Naive B cell (primary cell): ENCODE results near the gene THAP12. TPM values are rescaled to one million over a fixed set of nuclear protein-coding genes. Genes with fewer than 3 reads are reported as not detected.
A peak's percentile ranks its signal among the peaks of the same experiment; 100 is the strongest.
"Not testable (repeated sequence)": the region's sequence is repeated elsewhere in the genome, so short reads cannot be mapped to it uniquely, and the experiment has no call there.

ENCODE experiments used
- ATAC-seq, 2 donors: fragments of 150-1000 bp; cut with Tn5 transposase; 2 replicates each; pipeline ENCODE4 v1.10.0; 2021; ENCODE audit warnings: low read depth in 2 of 2, mild to moderate bottlenecking in 2 of 2, moderate library complexity in 2 of 2
- DNase-seq: peaks from one replicate; pipeline ENCODE4 v3.0.0; 2022
- H3K27ac Mint-ChIP-seq, 6 donors: one replicate each; pipeline ENCODE4 v1.8.0; 2020 to 2022; ENCODE audit warnings: mild to moderate bottlenecking in 6 of 6, mixed read lengths in 6 of 6, moderate library complexity in 5 of 6, inconsistent platforms in 2 of 6
- H3K27me3 Mint-ChIP-seq, 3 donors: one replicate each; pipeline ENCODE4 v1.8.0; 2021 to 2022; ENCODE audit warnings: mixed read lengths in 3 of 3, mild to moderate bottlenecking in 1 of 3
- H3K36me3 Mint-ChIP-seq, 2 donors: one replicate each; pipeline ENCODE4 v1.8.0; 2020 to 2022; ENCODE audit warnings: mixed read lengths in 2 of 2, inconsistent platforms in 1 of 2, mild to moderate bottlenecking in 1 of 2
- H3K4me1 Mint-ChIP-seq, 3 donors: one replicate each; pipeline ENCODE4 v1.8.0; 2020 to 2022; ENCODE audit warnings: mixed read lengths in 3 of 3, inconsistent platforms in 1 of 3, mild to moderate bottlenecking in 1 of 3, moderate library complexity in 1 of 3
- H3K4me3 Mint-ChIP-seq, 8 donors: one replicate each; pipeline ENCODE4 v1.8.0; 2020 to 2022; ENCODE audit warnings: mild to moderate bottlenecking in 8 of 8, mixed read lengths in 8 of 8, moderate library complexity in 8 of 8, inconsistent platforms in 2 of 8
- H3K9me3 Mint-ChIP-seq, 7 donors: one replicate each; pipeline ENCODE4 v1.8.0; 2020 to 2022; ENCODE audit warnings: mixed read lengths in 7 of 7, mild to moderate bottlenecking in 5 of 7, inconsistent platforms in 2 of 7, moderate library complexity in 1 of 7
- polyA plus RNA-seq, 6 donors: library from polyadenylated mRNA; unstranded; fragments of 300-500 nt; fragmentation: Illumina TruSeq; gene quantifications; one replicate each; pipeline ENCODE4 v1.2.3, GENCODE V29; 2021; ENCODE audit warnings: low read depth in 6 of 6

Gene THAP12
- polyA plus RNA-seq, result 100 to 1,000 TPM in 1 of 6 donors, 10 to 100 TPM in 5; 55.7 to 112 (median 62.1) TPM

GRCh38 chr11:76380977-76381719, at the start of gene THAP12, which contains the start of gene GVQW3:
Gene THAP12, minus strand, starts transcription at chr11:76381132. Its CDS starts 296 bp downstream, at chr11:76380836.
Gene GVQW3, plus strand, starts transcription at chr11:76381323. Its CDS starts 506 bp downstream, at chr11:76381829.
- no peaks in the 10 kb centered on the region for H3K36me3 Mint-ChIP-seq
- peak within 1 kb of the TSS; percentile 90 to 98 (median 96) for H3K4me3 Mint-ChIP-seq
- ATAC-seq (peak; percentile 90 to 91), DNase-seq (peak; percentile 99)
- no peaks in the 10 kb centered on the region for H3K9me3 Mint-ChIP-seq
- peaks cover 63 to 76% (median 74%) of the 10 kb centered on the region in 3 donors for H3K4me1 Mint-ChIP-seq
- no peaks in the 10 kb centered on the region for H3K27me3 Mint-ChIP-seq
- peak within 1 kb of the TSS; percentile 82 to 98 (median 96) for H3K27ac Mint-ChIP-seq

- Mint-ChIP-seq H3K27me3 (peaks cover 4 to 15% (median 12%) of the 10 kb centered on the region in 3 donors), H3K27ac (no peak overlapping the region), H3K36me3 (no peaks in the 10 kb centered on the region), H3K9me3 (no peaks in the 10 kb centered on the region), H3K4me1 (peaks cover 5 to 8% (median 6%) of the 10 kb centered on the region in 3 donors), H3K4me3 (no peak overlapping the region)
- ATAC-seq (no peak), DNase-seq (no peak)
These were observed 45.7 kb upstream of the THAP12 start for GRCh38 chr11:76426660-76427059.

GRCh38 chr11:76424891-76425290, 44.0 kb upstream of the THAP12 start:
- ATAC-seq (no peak), DNase-seq (no peak)
- Mint-ChIP-seq H3K4me3 (no peak overlapping the region), H3K4me1 (peaks cover 5 to 8% (median 6%) of the 10 kb centered on the region in 3 donors), H3K9me3 (no peaks in the 10 kb centered on the region), H3K27me3 (peaks cover 4 to 15% (median 12%) of the 10 kb centered on the region in 3 donors), H3K27ac (peak overlapping the region in 2 of 6 donors; percentile 8 to 12), H3K36me3 (no peaks in the 10 kb centered on the region)

- peak overlapping the region in 2 of 6 donors; percentile 3 to 8 for H3K27ac Mint-ChIP-seq
These were observed 43.4 kb upstream of the THAP12 start for GRCh38 chr11:76424379-76424778.

GRCh38 chr11:76419896-76420295, 39.0 kb upstream of the THAP12 start:
- H3K27me3 Mint-ChIP-seq, result peaks cover 15 to 22% (median 20%) of the 10 kb centered on the region in 3 donors
- no peak overlapping the region for H3K4me3 Mint-ChIP-seq
- H3K4me1 Mint-ChIP-seq, result peaks cover 5 to 8% (median 6%) of the 10 kb centered on the region in 3 donors
- peak; percentile 49 to 50 for ATAC-seq
- peak; percentile 6 for DNase-seq
- no peaks in the 10 kb centered on the region for H3K9me3 Mint-ChIP-seq
- H3K27ac Mint-ChIP-seq, result no peak overlapping the region
- no peaks in the 10 kb centered on the region for H3K36me3 Mint-ChIP-seq

More at GRCh38 chr11:76424379-76424778, 43.4 kb upstream of the THAP12 start:
- peaks cover 5 to 8% (median 6%) of the 10 kb centered on the region in 3 donors for H3K4me1 Mint-ChIP-seq
- ATAC-seq, result peak in 1 of 2 donors; percentile 25
- H3K36me3 Mint-ChIP-seq, result no peaks in the 10 kb centered on the region
- H3K27me3 Mint-ChIP-seq, result peaks cover 4 to 17% (median 13%) of the 10 kb centered on the region in 3 donors
- H3K9me3 Mint-ChIP-seq, result no peaks in the 10 kb centered on the region
- DNase-seq, result no peak
- peak overlapping the region in 1 of 8 donors; percentile 25 for H3K4me3 Mint-ChIP-seq

GRCh38 chr11:76415073-76415472, 34.1 kb upstream of the THAP12 start:
- Mint-ChIP-seq H3K4me3 (no peak overlapping the region), H3K36me3 (no peaks in the 10 kb centered on the region), H3K9me3 (no peaks in the 10 kb centered on the region), H3K27ac (no peak overlapping the region), H3K4me1 (no peaks in the 10 kb centered on the region), H3K27me3 (peaks cover 23 to 32% (median 28%) of the 10 kb centered on the region in 3 donors)
- ATAC-seq (no peak), DNase-seq (no peak)

GRCh38 chr11:76410851-76411357, 30.0 kb upstream of the THAP12 start:
- no peaks in the 10 kb centered on the region for H3K36me3 Mint-ChIP-seq
- DNase-seq (no peak), ATAC-seq (no peak)
- no peaks in the 10 kb centered on the region for H3K4me1 Mint-ChIP-seq
- peaks cover 8 to 17% (median 11%) of the 10 kb centered on the region in 3 donors for H3K27me3 Mint-ChIP-seq
- no peak overlapping the region for H3K4me3 Mint-ChIP-seq
- no peaks in the 10 kb centered on the region for H3K9me3 Mint-ChIP-seq
- H3K27ac Mint-ChIP-seq, result no peak overlapping the region

GRCh38 chr11:76408171-76408965, 27.4 kb upstream of the THAP12 start:
- no peak overlapping the region for H3K4me3 Mint-ChIP-seq
- H3K27me3 Mint-ChIP-seq, result peaks cover 8 to 15% (median 12%) of the 10 kb centered on the region in 3 donors
- peak overlapping the region in 2 of 6 donors; percentile 28 to 47 for H3K27ac Mint-ChIP-seq
- H3K4me1 Mint-ChIP-seq, result no peaks in the 10 kb centered on the region
- peaks cover 0 to 3% (median 0%) of the 10 kb centered on the region in 7 donors for H3K9me3 Mint-ChIP-seq
- DNase-seq (no peak), ATAC-seq (no peak)
- no peaks in the 10 kb centered on the region for H3K36me3 Mint-ChIP-seq

GRCh38 chr11:76406359-76406758, 25.4 kb upstream of the THAP12 start:
- no peak overlapping the region for H3K4me3 Mint-ChIP-seq
- peaks cover 0 to 3% (median 0%) of the 10 kb centered on the region in 7 donors for H3K9me3 Mint-ChIP-seq
- no peak for ATAC-seq
- peaks cover 0 to 8% (median 4%) of the 10 kb centered on the region in 3 donors for H3K27me3 Mint-ChIP-seq
- DNase-seq, result no peak
- H3K36me3 Mint-ChIP-seq, result no peaks in the 10 kb centered on the region
- no peak overlapping the region for H3K27ac Mint-ChIP-seq
- H3K4me1 Mint-ChIP-seq, result no peaks in the 10 kb centered on the region

- not testable (repeated sequence) for H3K4me3 Mint-ChIP-seq, H3K27ac Mint-ChIP-seq, H3K4me1 Mint-ChIP-seq, H3K9me3 Mint-ChIP-seq, H3K27me3 Mint-ChIP-seq, DNase-seq, H3K36me3 Mint-ChIP-seq, ATAC-seq
These were observed 20.6 kb upstream of the THAP12 start for GRCh38 chr11:76401484-76401883.

GRCh38 chr11:76400967-76401366, 20.0 kb upstream of the THAP12 start:
- ATAC-seq (no peak), DNase-seq (no peak)
- Mint-ChIP-seq H3K27me3 (peaks cover 0 to 8% (median 4%) of the 10 kb centered on the region in 3 donors), H3K9me3 (peaks cover 0 to 3% (median 0%) of the 10 kb centered on the region in 7 donors), H3K4me1 (no peaks in the 10 kb centered on the region), H3K36me3 (no peaks in the 10 kb centered on the region), H3K4me3 (no peak overlapping the region), H3K27ac (peak overlapping the region in 1 of 6 donors; percentile 1)

- H3K27ac Mint-ChIP-seq, result peak overlapping the region in 2 of 6 donors; percentile 66 to 83
- no peak for ATAC-seq
- H3K9me3 Mint-ChIP-seq, result peaks cover 0 to 3% (median 0%) of the 10 kb centered on the region in 7 donors
- peaks cover 7 to 10% (median 10%) of the 10 kb centered on the region in 3 donors for H3K4me1 Mint-ChIP-seq
- H3K27me3 Mint-ChIP-seq, result no peaks in the 10 kb centered on the region
- H3K4me3 Mint-ChIP-seq, result no peak overlapping the region
- DNase-seq, result no peak
- no peaks in the 10 kb centered on the region for H3K36me3 Mint-ChIP-seq
These were observed 16.5 kb upstream of the THAP12 start for GRCh38 chr11:76397383-76397782.

- H3K4me1 Mint-ChIP-seq, result peaks cover 7 to 10% (median 10%) of the 10 kb centered on the region in 3 donors
- no peak for ATAC-seq
- no peak overlapping the region for H3K27ac Mint-ChIP-seq
- H3K4me3 Mint-ChIP-seq, result no peak overlapping the region
- no peaks in the 10 kb centered on the region for H3K36me3 Mint-ChIP-seq
- no peak for DNase-seq
- no peaks in the 10 kb centered on the region for H3K27me3 Mint-ChIP-seq
- H3K9me3 Mint-ChIP-seq, result peaks cover 0 to 3% (median 0%) of the 10 kb centered on the region in 7 donors
These were observed 14.4 kb upstream of the THAP12 start for GRCh38 chr11:76395296-76395695.
